ENCODE data around the gene PPIL6.

Gene PPIL6

GRCh38 chr6:109449064-109449794, 8.8 kb upstream of the PPIL6 start:
- DNase-seq = no peak

GRCh38 chr6:109448615-109449014, 8.2 kb upstream of the PPIL6 start:
- DNase-seq = no peak

GRCh38 chr6:109447878-109448555, 7.6 kb upstream of the PPIL6 start:
- no peak for DNase-seq

DNA sequence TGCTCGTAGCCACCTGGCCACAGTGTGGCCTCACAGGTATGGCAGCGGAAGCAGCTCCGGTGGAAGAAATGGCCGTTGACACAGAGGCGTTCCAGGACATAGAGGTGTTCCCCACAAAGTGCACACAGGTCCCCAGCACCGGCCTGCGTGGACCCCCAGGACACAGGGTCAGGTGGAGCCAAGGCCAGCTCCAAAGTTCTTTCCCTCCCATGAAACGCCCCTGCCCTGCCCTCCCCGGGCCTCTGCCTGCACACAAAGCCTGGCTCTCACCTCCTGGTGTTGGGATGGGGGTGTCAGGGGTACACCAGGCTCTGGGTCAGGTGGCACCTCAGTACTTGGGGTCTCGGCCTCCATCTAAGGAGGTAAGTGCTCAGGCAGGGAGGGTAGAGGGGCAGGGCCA, 6.7 kb upstream of the PPIL6 start:
- DNase-seq = no peak

- no peak for DNase-seq
Observed at GRCh38 chr6:109446541-109446940, 6.1 kb upstream of the PPIL6 start.

- DNase-seq = no peak
Observed at GRCh38 chr6:109446072-109446471, 5.6 kb upstream of the PPIL6 start.

DNA sequence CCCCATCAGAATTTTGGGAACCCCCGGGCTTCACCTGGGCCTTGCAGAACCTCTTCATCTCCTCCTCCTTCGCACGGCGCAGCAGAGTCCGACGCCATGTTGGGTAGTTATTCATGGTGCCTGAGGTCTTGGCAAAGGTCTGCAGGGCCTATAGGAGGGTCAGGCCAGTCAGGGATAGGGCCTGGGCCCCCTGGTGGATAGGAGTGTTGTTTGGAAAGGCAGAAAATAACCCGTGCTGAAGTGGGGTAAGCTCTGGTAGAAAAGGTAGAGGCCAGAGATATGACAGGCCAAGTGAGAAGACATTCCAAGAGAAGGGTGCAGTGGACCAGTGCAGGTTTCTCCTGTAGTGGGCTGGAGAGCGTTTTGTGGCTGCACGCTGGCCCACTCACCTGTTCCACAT, 5.0 kb upstream of the PPIL6 start:
- no peak for DNase-seq

DNA sequence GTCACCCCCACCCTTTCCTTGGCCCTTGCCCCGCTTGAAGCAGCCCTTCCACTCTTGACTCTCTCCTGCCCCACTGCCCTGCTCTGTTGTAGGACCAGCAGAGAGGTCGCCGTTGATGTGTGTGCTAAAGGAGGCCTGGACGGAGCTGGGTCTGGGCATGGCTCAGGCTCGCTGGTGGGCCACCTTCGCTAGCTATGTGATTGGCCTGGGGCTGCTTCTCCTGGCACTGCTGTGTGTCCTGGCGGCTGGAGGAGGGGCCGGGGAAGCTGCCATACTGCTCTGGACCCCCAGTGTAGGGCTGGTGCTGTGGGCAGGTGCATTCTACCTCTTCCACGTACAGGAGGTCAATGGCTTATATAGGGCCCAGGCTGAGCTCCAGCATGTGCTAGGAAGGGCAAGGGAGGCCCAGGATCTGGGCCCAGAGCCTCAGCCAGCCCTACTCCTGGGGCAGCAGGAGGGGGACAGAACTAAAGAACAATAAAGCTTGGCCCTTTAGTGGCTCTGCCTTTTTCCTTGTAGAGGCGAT, 3.1 kb upstream of the PPIL6 start:
- no peak for DNase-seq

DNA sequence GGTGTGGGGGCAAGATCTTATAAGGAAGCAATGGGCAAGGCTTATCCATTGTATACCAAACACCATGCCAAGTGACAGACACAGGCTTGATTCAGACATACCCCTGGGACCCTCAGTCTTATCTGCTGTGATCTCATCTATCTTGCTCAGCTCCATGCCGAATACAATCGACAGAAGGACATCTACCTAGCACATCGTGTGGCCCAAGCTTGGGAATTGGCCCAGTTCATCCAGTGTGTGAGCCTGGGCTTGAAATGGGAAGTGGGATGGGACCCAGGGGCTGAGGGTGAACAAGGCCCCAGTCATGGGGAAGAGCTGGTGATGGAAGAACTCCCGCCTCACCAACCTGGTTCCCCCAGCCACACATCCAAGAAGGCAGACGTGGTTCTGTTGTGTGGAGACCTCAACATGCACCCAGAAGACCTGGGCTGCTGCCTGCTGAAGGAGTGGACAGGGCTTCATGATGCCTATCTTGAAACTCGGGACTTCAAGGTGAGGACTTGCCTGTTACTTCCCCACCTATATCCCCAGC, 2.0 kb upstream of the PPIL6 start:
- no peak for DNase-seq

DNA sequence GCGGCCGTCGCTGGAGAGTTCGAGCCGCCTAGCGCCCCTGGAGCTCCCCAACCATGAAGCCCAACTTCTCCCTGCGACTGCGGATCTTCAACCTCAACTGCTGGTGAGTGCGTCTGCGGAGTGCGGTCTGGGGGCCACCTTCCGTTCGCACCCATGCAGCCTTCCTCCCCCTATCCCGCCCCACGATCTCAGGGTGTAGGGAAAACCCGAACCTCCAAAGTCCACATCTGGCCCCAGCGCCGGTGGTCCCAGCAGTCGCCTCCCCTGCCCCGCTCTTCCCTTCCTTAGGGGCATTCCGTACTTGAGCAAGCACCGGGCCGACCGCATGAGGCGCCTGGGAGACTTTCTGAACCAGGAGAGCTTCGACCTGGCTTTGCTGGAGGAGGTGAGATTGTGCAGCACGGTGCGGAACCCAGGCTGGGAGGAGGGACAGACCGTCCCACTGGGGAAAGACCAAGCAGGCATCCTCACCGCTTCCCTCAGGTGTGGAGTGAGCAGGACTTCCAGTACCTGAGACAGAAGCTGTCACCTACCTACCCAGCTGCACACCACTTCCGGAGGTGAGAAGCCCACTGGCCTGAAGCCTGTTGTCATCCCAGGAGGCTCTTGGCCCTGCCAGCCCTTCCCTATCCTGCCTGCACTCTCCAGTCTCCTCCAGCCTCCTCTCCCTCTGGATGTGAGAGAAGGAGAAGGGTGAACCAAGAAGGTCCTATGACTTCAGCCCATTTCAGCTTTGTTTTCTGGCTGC, 815 bp upstream of the PPIL6 start:
- peak; percentile 33 for DNase-seq

DNA sequence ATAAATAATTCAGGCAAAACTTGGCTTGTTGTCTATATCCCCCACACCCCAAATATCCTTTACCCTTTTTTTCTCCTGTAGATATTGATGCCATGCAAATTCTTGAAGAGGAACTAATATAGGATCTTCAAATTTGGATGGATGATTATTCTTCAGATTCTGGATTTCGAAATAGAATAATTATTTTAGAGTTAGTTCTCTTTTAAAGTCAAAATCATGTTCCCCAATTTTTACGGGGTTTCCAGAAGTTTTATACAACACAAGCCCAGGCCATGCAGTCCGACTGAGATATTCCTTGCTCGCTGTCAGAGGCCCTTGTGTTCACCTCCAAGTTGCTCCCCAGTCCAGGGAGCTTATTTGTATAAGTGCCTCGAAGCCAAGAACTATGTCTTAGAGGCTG, 4.4 kb downstream of the PPIL6 start:
- DNase-seq = no peak

DNA sequence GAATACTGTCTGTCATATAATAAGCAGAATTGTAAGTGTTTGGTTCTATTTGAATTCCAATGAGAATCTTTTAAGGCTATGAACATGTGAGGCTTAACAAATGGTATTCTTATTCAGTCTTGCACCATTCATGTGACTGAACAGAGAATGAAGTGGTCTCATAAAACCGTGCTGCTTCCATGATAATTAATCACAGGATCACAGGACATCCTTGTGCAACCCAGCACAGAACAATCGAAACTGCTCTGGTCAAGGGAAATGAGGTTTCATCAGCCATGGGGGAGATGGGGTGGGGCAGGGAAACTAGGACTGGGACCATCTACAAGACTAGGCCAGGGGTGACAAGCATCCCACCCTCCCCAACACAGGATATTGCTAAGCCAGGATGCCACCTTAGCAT, 6.0 kb downstream of the PPIL6 start:
- no peak for DNase-seq

GRCh38 chr6:109429496-109429895, 10.9 kb downstream of the PPIL6 start:
- no peak for DNase-seq

DNA sequence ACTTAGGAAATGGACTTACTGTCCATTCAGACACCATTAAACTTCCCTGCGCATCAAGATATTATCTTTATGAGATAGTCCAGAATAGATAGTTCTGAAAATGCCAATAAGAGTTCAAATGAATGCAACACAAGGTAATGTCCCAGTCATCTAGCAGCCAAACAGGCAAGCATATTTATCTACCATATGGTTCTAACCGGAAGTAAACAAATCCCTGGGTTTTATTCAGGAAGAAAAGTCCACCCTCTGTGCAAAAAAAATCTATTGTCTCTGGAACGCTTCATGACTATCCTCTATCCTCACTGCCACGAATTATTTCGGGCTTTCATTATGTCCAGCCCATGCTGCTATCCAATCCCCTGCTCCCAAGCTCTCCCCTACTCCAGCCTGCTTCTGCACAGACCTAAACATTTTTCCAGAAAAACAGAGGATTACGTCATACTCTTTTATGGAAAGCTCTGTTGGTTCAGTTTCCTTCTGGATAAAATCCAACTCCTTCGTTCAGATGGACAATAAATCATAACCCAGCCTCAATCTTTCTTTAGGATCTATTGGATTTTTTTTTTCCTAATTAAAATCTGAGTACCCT, 11.4 kb downstream of the PPIL6 start:
- no peak for DNase-seq

DNA sequence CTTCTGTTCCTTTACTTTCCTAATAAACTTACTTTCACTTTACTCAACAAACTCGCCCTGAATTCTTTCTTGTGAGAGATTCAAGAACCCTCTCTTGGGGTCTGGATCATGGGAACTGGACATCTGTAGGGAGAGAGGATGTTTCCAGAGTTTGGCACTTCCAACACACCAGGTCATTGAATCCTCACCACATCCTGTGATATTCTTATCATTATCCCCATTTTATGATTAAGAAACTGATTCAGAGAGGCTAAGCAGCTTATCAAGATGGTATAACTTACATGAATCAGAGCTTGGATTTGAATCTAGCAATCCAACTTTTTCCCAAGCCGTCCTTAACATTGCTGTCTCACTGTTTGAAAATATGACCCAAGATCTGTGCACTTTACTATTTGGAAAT, 15.5 kb downstream of the PPIL6 start:
- no peak for DNase-seq

DNA sequence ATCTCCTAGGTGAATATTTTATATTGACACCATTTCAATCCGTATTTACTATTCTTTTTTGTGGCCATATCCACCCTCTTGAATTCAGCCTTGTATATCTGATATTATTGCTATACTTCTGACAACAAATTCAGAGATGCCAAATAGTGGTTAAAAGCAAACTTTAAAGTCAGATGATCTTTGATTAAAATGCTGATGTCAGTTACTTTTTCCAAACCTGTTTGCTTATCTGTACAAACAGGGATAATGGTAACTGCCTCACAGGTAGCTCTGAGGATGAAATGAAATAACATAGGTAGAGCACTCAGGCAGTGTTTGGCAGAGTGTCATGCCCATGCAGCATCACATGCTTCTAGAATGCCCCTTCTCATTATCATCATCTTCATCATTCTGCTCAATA, 19.2 kb downstream of the PPIL6 start:
- no peak for DNase-seq

DNA sequence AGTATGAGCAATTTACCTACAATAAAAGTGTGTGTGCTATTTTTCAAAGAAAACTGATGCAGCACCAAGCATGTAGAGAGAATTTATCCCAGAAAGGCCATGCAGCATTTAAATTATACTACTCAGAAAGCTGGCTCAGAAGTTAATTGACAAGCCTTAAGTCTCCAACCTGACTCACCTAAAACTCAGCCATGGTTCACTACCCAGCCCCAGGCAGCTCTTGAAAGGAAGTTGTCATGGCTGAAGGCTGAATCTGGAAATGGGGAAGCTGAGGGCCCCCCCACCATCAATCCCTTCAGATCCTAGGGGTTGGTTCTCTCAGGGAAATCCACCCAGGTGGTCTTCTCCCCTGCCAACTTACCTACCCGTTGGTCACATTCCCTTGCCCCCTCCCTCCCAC, 19.7 kb downstream of the PPIL6 start:
- no peak for DNase-seq

DNA sequence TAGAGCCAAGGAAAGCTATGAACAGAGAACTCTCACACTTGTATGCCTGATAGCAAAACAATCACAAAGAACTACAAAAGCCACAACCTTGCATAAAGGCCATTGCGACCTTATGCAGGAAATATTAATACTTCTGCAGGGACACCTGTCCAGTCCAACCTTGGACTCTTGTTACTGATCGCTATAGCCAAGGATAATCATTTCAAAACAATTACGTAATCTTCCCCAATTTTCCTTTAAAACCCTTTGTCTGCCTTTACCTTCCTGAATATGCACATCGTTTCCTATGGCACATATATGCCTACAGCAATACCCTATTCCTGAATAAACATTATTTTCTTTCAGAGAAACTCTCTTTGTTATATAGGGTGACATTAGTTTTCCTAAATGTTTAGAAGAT, 22.8 kb downstream of the PPIL6 start:
- DNase-seq = no peak

GRCh38 chr6:109411034-109411433, 29.4 kb downstream of the PPIL6 start:
- no peak for DNase-seq

DNA sequence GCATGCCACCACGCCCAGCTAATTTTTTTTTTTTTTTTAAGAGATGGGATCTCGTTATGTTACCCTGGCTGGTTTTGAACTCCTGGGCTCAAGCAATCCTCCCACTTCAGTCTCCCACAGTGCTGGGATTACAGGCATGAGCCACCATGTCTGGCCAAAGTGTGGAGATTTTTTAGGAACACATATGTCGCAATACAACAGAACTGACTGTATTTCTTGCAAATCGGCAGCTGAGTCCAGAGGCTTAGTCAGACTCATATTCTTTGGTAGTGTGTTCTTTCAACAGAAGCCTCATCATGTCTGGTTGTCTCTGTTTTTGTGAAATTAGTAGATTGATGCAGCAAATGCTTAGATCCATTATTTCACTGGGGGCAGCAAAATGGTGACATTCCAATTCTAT, 34.2 kb downstream of the PPIL6 start:
- no peak for DNase-seq

- no peak for DNase-seq
Observed at GRCh38 chr6:109397020-109397419, 43.4 kb downstream of the PPIL6 start.

GRCh38 chr6:109396046-109396718, 44.2 kb downstream of the PPIL6 start:
- no peak for DNase-seq

DNA sequence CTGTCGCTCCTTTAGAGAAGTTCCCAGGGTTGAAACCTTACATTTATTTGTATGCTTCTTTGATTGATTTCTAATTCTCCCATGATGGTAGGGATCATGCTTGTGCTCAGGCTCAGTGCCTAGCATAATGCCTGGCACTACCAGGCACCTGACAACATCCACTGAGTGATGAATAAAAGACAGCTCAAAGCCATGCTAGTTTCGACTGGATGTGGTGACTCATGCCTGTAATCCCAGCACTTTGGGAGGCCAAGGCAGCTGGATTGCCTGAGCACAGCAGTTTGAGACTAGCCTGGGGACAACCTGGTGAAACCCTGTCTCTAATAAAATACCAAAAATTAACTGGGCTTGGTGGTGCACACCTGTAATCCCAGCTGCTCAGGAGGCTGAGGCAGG, 46.5 kb downstream of the PPIL6 start:
- DNase-seq = no peak
